GM10266 (cell line): ENCODE measurements around the gene APBA1.

Source experiments
- DNase-seq: peaks from one replicate; pipeline ENCODE4 v3.0.0; 2012; ENCODE audit errors: extremely low spot score
- CTCF ChIP-seq: IDR thresholded peaks from 2 replicates; pipeline ENCODE4 v1.5.1; 2012; ENCODE audit warnings: mild to moderate bottlenecking, low read depth; ENCODE audit not compliant: control insufficient read depth, insufficient read depth; ENCODE audit errors: missing control alignments

The APBA1 gene

GRCh38 chr9:69645488-69645887 lies 26.7 kb downstream of the APBA1 start:
- no peak for DNase-seq
- no peak for TF ChIP-seq CTCF

- TF ChIP-seq CTCF = no peak
- DNase-seq = no peak
Measured at GRCh38 chr9:69643098-69643497, 29.1 kb downstream of the APBA1 start.

GRCh38 chr9:69637817-69638200 lies 34.4 kb downstream of the APBA1 start:
- DNase-seq = no peak
- TF ChIP-seq CTCF = no peak

DNA sequence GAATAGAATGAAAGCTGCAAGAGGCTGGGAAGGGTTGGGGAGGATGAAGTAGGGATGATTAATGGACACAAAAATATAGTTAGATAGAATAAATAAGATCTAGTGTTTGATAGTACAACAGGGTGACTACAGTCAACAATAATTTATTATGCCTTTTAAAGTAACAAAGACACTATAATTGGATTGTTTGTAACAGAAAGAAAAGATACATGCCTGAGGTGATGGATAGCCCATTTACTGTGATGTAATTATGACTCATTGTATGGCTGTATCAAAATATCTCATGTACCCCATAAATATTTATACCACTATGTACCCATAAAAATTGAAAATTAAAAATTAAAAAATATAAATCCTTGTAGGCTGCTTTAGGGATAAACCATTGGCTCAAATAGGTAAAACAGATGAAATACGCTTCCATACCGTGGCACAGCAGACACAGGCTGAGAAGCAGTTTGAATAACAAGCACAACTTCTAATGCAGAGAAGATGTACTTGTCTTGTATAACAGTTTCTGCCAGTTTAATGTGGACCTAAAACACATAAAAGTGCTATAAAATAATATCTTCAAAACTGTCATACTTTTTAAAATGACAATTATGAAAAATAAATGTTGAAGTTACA lies 34.9 kb downstream of the APBA1 start:
- no peak for DNase-seq
- TF ChIP-seq CTCF = no peak

DNA sequence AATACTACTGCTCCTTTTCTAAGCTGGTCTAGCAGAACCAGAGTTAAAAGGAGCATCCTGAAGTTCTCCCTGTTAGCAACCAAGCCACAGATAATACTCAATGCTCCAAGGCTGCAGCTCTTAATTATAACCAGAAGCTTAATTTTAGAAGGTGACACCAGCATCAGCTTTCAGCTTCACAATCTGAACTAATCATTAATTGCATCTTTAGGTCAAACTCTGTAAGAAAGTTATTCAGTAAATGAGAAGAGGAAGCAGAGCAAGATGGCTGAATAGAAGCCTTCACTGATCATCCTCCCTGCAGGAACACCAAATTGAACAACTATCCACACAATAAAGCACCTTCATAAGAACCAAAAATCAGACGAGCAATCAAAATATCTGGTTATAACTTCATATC lies 38.5 kb downstream of the APBA1 start:
- DNase-seq = no peak
- no peak for TF ChIP-seq CTCF

DNA sequence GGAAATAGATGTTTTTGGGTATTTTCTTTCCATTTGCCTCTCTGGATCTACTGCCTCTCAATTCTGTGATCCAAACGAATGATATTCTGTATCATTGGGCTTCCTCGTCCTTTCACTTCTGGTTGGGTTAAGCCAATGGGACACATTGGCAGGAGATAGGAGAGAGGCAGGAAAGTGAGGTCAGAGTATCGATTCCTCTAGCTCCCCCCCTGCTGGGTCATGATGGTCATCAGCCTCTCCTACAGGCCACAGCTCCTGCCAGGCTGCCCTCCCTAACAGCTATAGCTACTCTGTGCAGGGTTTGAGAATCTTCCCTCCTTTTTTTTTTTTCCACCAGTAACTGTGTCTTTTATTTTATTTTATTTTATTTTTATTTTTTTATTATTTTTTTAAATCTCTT lies 39.4 kb downstream of the APBA1 start:
- TF ChIP-seq CTCF = no peak
- no peak for DNase-seq

DNA sequence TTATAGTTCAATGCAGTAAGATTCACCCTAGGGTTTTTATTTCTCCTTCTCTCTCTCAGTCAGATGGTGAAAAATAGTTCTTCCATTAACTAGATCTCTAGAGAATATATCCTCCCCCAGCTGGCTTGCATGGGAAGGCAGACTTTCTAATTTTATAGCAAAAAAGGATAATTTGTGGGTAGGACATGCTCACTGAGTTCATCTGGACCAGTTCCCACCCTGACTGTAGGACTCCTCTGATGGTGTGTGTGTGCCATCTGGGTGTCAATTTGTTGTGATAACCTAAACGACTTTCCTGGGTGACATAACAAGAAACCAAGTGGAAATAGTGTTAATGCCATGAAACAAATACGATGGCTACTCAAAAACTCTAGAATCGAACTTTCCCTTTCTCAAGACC lies 44.9 kb downstream of the APBA1 start:
- DNase-seq = no peak
- no peak for TF ChIP-seq CTCF
